HEK293 (cell line): ENCODE results near the gene RIMS3.

Experiments used
- ATF2 ChIP-seq: fragments of 450-650 bp; formaldehyde crosslinking; IDR thresholded peaks from 2 replicates; pipeline ENCODE4 v1.5.1; 2016; ENCODE audit warnings: missing biosample characterization, missing genetic modification characterization, low read depth
- GLI2 ChIP-seq: fragments of 450-650 bp; formaldehyde crosslinking; IDR thresholded peaks from 2 replicates; pipeline ENCODE4; 2017; ENCODE audit warnings: missing biosample characterization, missing genetic modification characterization, low read depth, borderline replicate concordance
- HOXA7 ChIP-seq: sonication (generic); formaldehyde crosslinking; IDR thresholded peaks from 2 replicates; pipeline ENCODE4 v1.8.1; 2022; ENCODE audit warnings: missing genetic modification reagents, borderline replicate concordance
- HOXC10 ChIP-seq: sonication (generic); formaldehyde crosslinking; IDR thresholded peaks from 2 replicates; pipeline ENCODE4 v1.8.1; 2023; ENCODE audit warnings: mild to moderate bottlenecking, missing genetic modification reagents
- HOXD13 ChIP-seq: sonication (generic); formaldehyde crosslinking; IDR thresholded peaks from 2 replicates; pipeline ENCODE4 v1.8.0; 2022; ENCODE audit warnings: missing genetic modification reagents, borderline replicate concordance
- IKZF3 ChIP-seq: fragments of 450-650 bp; IDR thresholded peaks from 2 replicates; pipeline ENCODE4 v1.5.0; 2018; ENCODE audit warnings: missing biosample characterization, mild to moderate bottlenecking, missing genetic modification characterization, moderate library complexity
- KLF8 ChIP-seq: fragments of 450-650 bp; formaldehyde crosslinking; IDR thresholded peaks from 2 replicates; pipeline ENCODE4 v1.5.1; 2016; ENCODE audit warnings: missing biosample characterization, missing genetic modification characterization
- PRDM10 ChIP-seq: fragments of 450-650 bp; formaldehyde crosslinking; IDR thresholded peaks from 2 replicates; pipeline ENCODE4 v1.5.1; 2016; ENCODE audit warnings: missing biosample characterization, missing genetic modification characterization
- REST ChIP-seq: fragments of 450-650 bp; formaldehyde crosslinking; IDR thresholded peaks from 2 replicates; pipeline ENCODE4 v1.5.1; 2016; ENCODE audit warnings: missing biosample characterization, missing genetic modification characterization
- SP7 ChIP-seq: fragments of 450-650 bp; formaldehyde crosslinking; IDR thresholded peaks from 2 replicates; pipeline ENCODE4 v1.5.1; 2016; ENCODE audit warnings: missing biosample characterization, missing genetic modification characterization
- YY1 ChIP-seq: fragments of 450-650 bp; formaldehyde crosslinking; IDR thresholded peaks from 2 replicates; pipeline ENCODE4 v1.5.1; 2018; ENCODE audit warnings: missing biosample characterization, missing genetic modification characterization
- ZBTB26 ChIP-seq: fragments of 450-650 bp; formaldehyde crosslinking; optimal IDR thresholded peaks from 2 replicates; pipeline ENCODE3; 2016; ENCODE audit warnings: missing biosample characterization, mild to moderate bottlenecking, missing genetic modification characterization
- ZBTB44 ChIP-seq: fragments of 450-650 bp; IDR thresholded peaks from 2 replicates; pipeline ENCODE4 v1.5.1; 2018; ENCODE audit warnings: missing biosample characterization, mild to moderate bottlenecking, missing genetic modification characterization
- ZBTB48 ChIP-seq: fragments of 450-650 bp; formaldehyde crosslinking; IDR thresholded peaks from 2 replicates; pipeline ENCODE4 v1.5.1; 2016; ENCODE audit warnings: missing biosample characterization, missing genetic modification characterization
- ZFP37 ChIP-seq: fragments of 450-650 bp; formaldehyde crosslinking; IDR thresholded peaks from 2 replicates; pipeline ENCODE4 v1.5.1; 2016; ENCODE audit warnings: missing biosample characterization, missing genetic modification characterization
- ZNF18 ChIP-seq: fragments of 450-650 bp; formaldehyde crosslinking; IDR thresholded peaks from 2 replicates; pipeline ENCODE4 v1.5.1; 2016; ENCODE audit warnings: missing biosample characterization, missing genetic modification characterization
- ZNF335 ChIP-seq: fragments of 450-650 bp; formaldehyde crosslinking; conservative IDR thresholded peaks from 2 replicates; pipeline ENCODE4 v1.5.1; 2016; ENCODE audit warnings: missing biosample characterization, missing genetic modification characterization
- ZNF404 ChIP-seq: fragments of 450-650 bp; formaldehyde crosslinking; IDR thresholded peaks from 2 replicates; pipeline ENCODE4 v1.5.1; 2017; ENCODE audit warnings: missing biosample characterization, missing genetic modification characterization
- ZNF426 ChIP-seq: fragments of 450-650 bp; formaldehyde crosslinking; IDR thresholded peaks from 2 replicates; pipeline ENCODE4 v1.5.1; 2017; ENCODE audit warnings: missing biosample characterization, missing genetic modification characterization, mild to moderate bottlenecking, inconsistent platforms, moderate library complexity
- ZNF510 ChIP-seq: fragments of 450-650 bp; formaldehyde crosslinking; IDR thresholded peaks from 2 replicates; pipeline ENCODE4 v1.5.1; 2018; ENCODE audit warnings: mild to moderate bottlenecking, missing genetic modification characterization, missing biosample characterization; ENCODE audit not compliant: insufficient replicate concordance
- ZNF548 ChIP-seq: fragments of 450-650 bp; formaldehyde crosslinking; IDR thresholded peaks from 2 replicates; pipeline ENCODE4 v1.5.1; 2016; ENCODE audit warnings: missing biosample characterization, missing genetic modification characterization
- ZNF561 ChIP-seq: fragments of 450-650 bp; IDR thresholded peaks from 2 replicates; pipeline ENCODE4 v1.5.1; 2018; ENCODE audit warnings: missing biosample characterization, missing genetic modification characterization, borderline replicate concordance
- ZNF571 ChIP-seq: fragments of 450-650 bp; formaldehyde crosslinking; IDR thresholded peaks from 2 replicates; pipeline ENCODE4 v1.5.0; 2017; ENCODE audit warnings: missing biosample characterization, missing genetic modification characterization
- ZNF629 ChIP-seq: fragments of 450-650 bp; formaldehyde crosslinking; IDR thresholded peaks from 2 replicates; pipeline ENCODE4 v1.5.1; 2017; ENCODE audit warnings: missing biosample characterization, missing genetic modification characterization
- ZNF692 ChIP-seq: fragments of 450-650 bp; formaldehyde crosslinking; IDR thresholded peaks from 2 replicates; pipeline ENCODE4 v1.5.1; 2016; ENCODE audit warnings: missing biosample characterization, missing genetic modification characterization

Gene RIMS3

GRCh38 chr1:40709100-40709801 lies 43.8 kb upstream of the RIMS3 start (continued):
- no peak for TF ChIP-seq ZNF510 (tag by site-specific recombination)
- TF ChIP-seq SP7 (tag by site-specific recombination): peak; percentile 31
- no peak for TF ChIP-seq ZFP37 (tag by site-specific recombination)
- peak; percentile 70; the same call in 1 of the 2 replicates for TF ChIP-seq PRDM10
- TF ChIP-seq ZNF426 (tag by site-specific recombination): no peak
- TF ChIP-seq ZNF629 (tag by site-specific recombination): peak; percentile 67
- TF ChIP-seq HOXD13 (CRISPR knock-in tag): peak; percentile 94
- no peak for TF ChIP-seq ZBTB26 (tag by site-specific recombination)
- no peak for TF ChIP-seq HOXA7 (CRISPR knock-in tag)
- TF ChIP-seq ZNF404 (tag by site-specific recombination): no peak
- peak; percentile 87; the same call in 1 of the 2 replicates for TF ChIP-seq ZNF548 (tag by site-specific recombination)
- TF ChIP-seq HOXC10 (CRISPR knock-in tag): no peak
- 0 out of 2 replicates have a peak, but pooled peaks have one; percentile 10 for TF ChIP-seq ZBTB44 (tag by site-specific recombination)
- peak; percentile 88 for TF ChIP-seq ATF2 (tag by site-specific recombination)
- no peak for TF ChIP-seq ZBTB48
- peak; percentile 66 for TF ChIP-seq ZNF335 (tag by site-specific recombination)
- no peak for TF ChIP-seq GLI2
- TF ChIP-seq ZNF571: no peak
- TF ChIP-seq IKZF3 (tag by site-specific recombination): no peak
- TF ChIP-seq ZNF692 (tag by site-specific recombination): peak; percentile 50; the same call in 1 of the 2 replicates
- no peak for TF ChIP-seq ZNF561 (tag by site-specific recombination)
- TF ChIP-seq REST (tag by site-specific recombination): no peak
- no peak for TF ChIP-seq ZNF18 (tag by site-specific recombination)
- no peak for TF ChIP-seq YY1 (tag by site-specific recombination)
- no peak for TF ChIP-seq KLF8
